T-helper 2 cell treated with Interferon-gamma antibody and Interleukin-4, amounts not matched to agents 5 μg/mL and 100 μg/mL, for 36 hours (primary cell): Measurements from ENCODE around the gene AMACR.
"Not testable (repeated sequence)": the region's sequence is repeated elsewhere in the genome, so short reads cannot be mapped to it uniquely, and the experiment has no call there.

Experiments
- DNase-seq: peaks from one replicate; pipeline ENCODE4 v3.0.0; 2021; ENCODE audit warnings: low spot score
- H3K27ac Mint-ChIP-seq: one replicate; pipeline ENCODE4 v1.8.0; 2021; ENCODE audit warnings: mild to moderate bottlenecking, mixed read lengths
- H3K27me3 Mint-ChIP-seq: one replicate; pipeline ENCODE4 v1.8.0; 2021; ENCODE audit warnings: low read depth, mixed read lengths
- H3K36me3 Mint-ChIP-seq: one replicate; pipeline ENCODE4 v1.8.0; 2021; ENCODE audit warnings: low read depth, mixed read lengths
- H3K4me1 Mint-ChIP-seq: one replicate; pipeline ENCODE4 v1.8.0; 2021; ENCODE audit warnings: low read depth, mixed read lengths
- H3K4me3 Mint-ChIP-seq: one replicate; pipeline ENCODE4 v1.8.0; 2022; ENCODE audit warnings: mild to moderate bottlenecking, moderate library complexity, mixed read lengths
- H3K9me3 Mint-ChIP-seq: one replicate; pipeline ENCODE4 v1.8.0; 2021; ENCODE audit warnings: mixed read lengths

AMACR gene

GRCh38 chr5:33952175-33952574 is 55.7 kb downstream of the AMACR start:
- DNase-seq, H3K4me3 Mint-ChIP-seq, H3K9me3 Mint-ChIP-seq, H3K27ac Mint-ChIP-seq, H3K36me3 Mint-ChIP-seq, H3K4me1 Mint-ChIP-seq: not testable (repeated sequence)
- peaks cover 19% of the 10 kb centered on the region for H3K27me3 Mint-ChIP-seq

- no peaks in the 10 kb centered on the region for H3K9me3 Mint-ChIP-seq
- no peaks in the 10 kb centered on the region for H3K36me3 Mint-ChIP-seq
- peaks cover 34% of the 10 kb centered on the region for H3K27me3 Mint-ChIP-seq
- no peaks in the 10 kb centered on the region for H3K4me1 Mint-ChIP-seq
- no peak for DNase-seq
- H3K4me3 Mint-ChIP-seq, result no peak overlapping the region
- no peak overlapping the region for H3K27ac Mint-ChIP-seq
Measured at GRCh38 chr5:33944543-33945132, 63.2 kb downstream of the AMACR start.

- Mint-ChIP-seq H3K27ac (no peak overlapping the region), H3K4me1 (peaks cover under 1% of the 10 kb centered on the region), H3K27me3 (peaks cover 54% of the 10 kb centered on the region), H3K9me3 (no peaks in the 10 kb centered on the region), H3K36me3 (no peaks in the 10 kb centered on the region), H3K4me3 (no peak overlapping the region)
- DNase-seq, result no peak
Measured at GRCh38 chr5:33941090-33941489, 66.8 kb downstream of the AMACR start.

GRCh38 chr5:33939556-33940262 is 68.1 kb downstream of the AMACR start:
- Mint-ChIP-seq H3K4me3 (no peak overlapping the region), H3K4me1 (peaks cover 4% of the 10 kb centered on the region), H3K36me3 (no peaks in the 10 kb centered on the region), H3K9me3 (no peaks in the 10 kb centered on the region), H3K27ac (no peak overlapping the region), H3K27me3 (peaks cover 57% of the 10 kb centered on the region)
- no peak for DNase-seq

GRCh38 chr5:33938881-33939280 is 69.0 kb downstream of the AMACR start:
- H3K27ac Mint-ChIP-seq, result no peak overlapping the region

GRCh38 chr5:33938507-33938796 is 69.4 kb downstream of the AMACR start:
- no peaks in the 10 kb centered on the region for H3K9me3 Mint-ChIP-seq
- peaks cover 4% of the 10 kb centered on the region for H3K4me1 Mint-ChIP-seq
- peaks cover 57% of the 10 kb centered on the region for H3K27me3 Mint-ChIP-seq
- DNase-seq, result no peak
- H3K4me3 Mint-ChIP-seq, result no peak overlapping the region
- H3K36me3 Mint-ChIP-seq, result no peaks in the 10 kb centered on the region
- H3K27ac Mint-ChIP-seq, result no peak overlapping the region

More at GRCh38 chr5:33938881-33939280, 69.0 kb downstream of the AMACR start:
- Mint-ChIP-seq H3K4me3 (no peak overlapping the region), H3K27me3 (peaks cover 57% of the 10 kb centered on the region), H3K36me3 (no peaks in the 10 kb centered on the region), H3K9me3 (no peaks in the 10 kb centered on the region), H3K4me1 (peaks cover 4% of the 10 kb centered on the region)
- DNase-seq, result no peak

- Mint-ChIP-seq H3K27me3 (peaks cover 57% of the 10 kb centered on the region), H3K27ac (no peak overlapping the region), H3K9me3 (no peaks in the 10 kb centered on the region), H3K4me3 (no peak overlapping the region), H3K36me3 (no peaks in the 10 kb centered on the region), H3K4me1 (peaks cover 4% of the 10 kb centered on the region)
- DNase-seq, result no peak
Measured at GRCh38 chr5:33937707-33938506, 69.9 kb downstream of the AMACR start.

- peaks cover 4% of the 10 kb centered on the region for H3K4me1 Mint-ChIP-seq
- no peaks in the 10 kb centered on the region for H3K36me3 Mint-ChIP-seq
- peaks cover 57% of the 10 kb centered on the region for H3K27me3 Mint-ChIP-seq
- H3K4me3 Mint-ChIP-seq, result no peak overlapping the region
- no peak for DNase-seq
- H3K27ac Mint-ChIP-seq, result no peak overlapping the region
- H3K9me3 Mint-ChIP-seq, result no peaks in the 10 kb centered on the region
Measured at GRCh38 chr5:33937017-33937706, 70.7 kb downstream of the AMACR start.

GRCh38 chr5:33936381-33937016 is 71.4 kb downstream of the AMACR start, which contains the start of gene RXFP3:
Gene RXFP3 (plus strand): TSS chr5:33936386. CDS start chr5:33936741, 355 bp downstream.
- no peaks in the 10 kb centered on the region for H3K36me3 Mint-ChIP-seq
- H3K27ac Mint-ChIP-seq, result no peak within 1 kb of the TSS
- H3K27me3 Mint-ChIP-seq, result peaks cover 51% of the 10 kb centered on the region
- no peak for DNase-seq
- no peaks in the 10 kb centered on the region for H3K9me3 Mint-ChIP-seq
- H3K4me1 Mint-ChIP-seq, result peaks cover 4% of the 10 kb centered on the region
- H3K4me3 Mint-ChIP-seq, result no peak within 1 kb of the TSS
